NB4 (cell line): ENCODE measurements around the gene NECTIN2.

Source experiments
- CTCF ChIP-seq: IDR thresholded peaks from one replicate; pipeline ENCODE4 v1.5.1; 2012; ENCODE audit warnings: low read depth, low read length
- MYC ChIP-seq: IDR thresholded peaks from 2 replicates; pipeline ENCODE4 v1.6.1; 2011; ENCODE audit warnings: low read depth, low read length
- POLR2A ChIP-seq: IDR thresholded peaks from 2 replicates; pipeline ENCODE4 v1.6.1; 2011; ENCODE audit warnings: mild to moderate bottlenecking; ENCODE audit not compliant: insufficient read length; ENCODE audit errors: extremely low read depth

- TF ChIP-seq MYC (no peak), CTCF (no peak), POLR2A (no peak)
Measured at GRCh38 chr19:44820648-44821609, 25.2 kb upstream of the NECTIN2 start.
